Immature natural killer cell (primary cell): ENCODE measurements around the gene TANGO2. TPM values are rescaled to one million over a fixed set of nuclear protein-coding genes. Genes with fewer than 3 reads are reported as not detected.

ENCODE experiments used
- DNase-seq, 3 donors: peaks; one replicate each; pipeline ENCODE4 v3.0.0; 2022; ENCODE audit warnings: mixed read lengths in 1 of 3
- H3K27ac Mint-ChIP-seq, 6 donors: one replicate each; pipeline ENCODE4 v1.8.0; 2020; ENCODE audit warnings: mixed read lengths in 6 of 6, mild to moderate bottlenecking in 5 of 6, inconsistent platforms in 4 of 6, moderate library complexity in 3 of 6
- H3K27me3 Mint-ChIP-seq, 3 donors: one replicate each; pipeline ENCODE4 v1.8.0; 2020 to 2021; ENCODE audit warnings: low read depth in 3 of 3, mild to moderate bottlenecking in 3 of 3, mixed read lengths in 3 of 3, moderate library complexity in 3 of 3, inconsistent platforms in 1 of 3
- H3K36me3 Mint-ChIP-seq, 3 donors: one replicate each; pipeline ENCODE4 v1.8.0; 2020; ENCODE audit warnings: mixed read lengths in 3 of 3, inconsistent platforms in 2 of 3, mild to moderate bottlenecking in 2 of 3
- H3K4me1 Mint-ChIP-seq, 2 donors: one replicate each; pipeline ENCODE4 v1.8.0; 2020; ENCODE audit warnings: inconsistent platforms in 2 of 2, mild to moderate bottlenecking in 2 of 2, mixed read lengths in 2 of 2, moderate library complexity in 1 of 2
- H3K4me3 Mint-ChIP-seq, 5 donors: one replicate each; pipeline ENCODE4 v1.8.0; 2020; ENCODE audit warnings: mild to moderate bottlenecking in 5 of 5, mixed read lengths in 5 of 5, inconsistent platforms in 3 of 5, moderate library complexity in 3 of 5
- H3K9me3 Mint-ChIP-seq, 6 donors: one replicate each; pipeline ENCODE4 v1.8.0; 2020; ENCODE audit warnings: mild to moderate bottlenecking in 6 of 6, mixed read lengths in 6 of 6, inconsistent platforms in 4 of 6, moderate library complexity in 3 of 6
- polyA plus RNA-seq, 3 donors: library from polyadenylated mRNA; unstranded; fragments of 300-500 nt; fragmentation: Illumina TruSeq; gene quantifications; one replicate each; pipeline ENCODE4 v1.2.3, GENCODE V29; 2021

The TANGO2 gene
- polyA plus RNA-seq, 3 donors from 2014 or later: 43.3 to 68.6 (median 56.6) TPM

DNA sequence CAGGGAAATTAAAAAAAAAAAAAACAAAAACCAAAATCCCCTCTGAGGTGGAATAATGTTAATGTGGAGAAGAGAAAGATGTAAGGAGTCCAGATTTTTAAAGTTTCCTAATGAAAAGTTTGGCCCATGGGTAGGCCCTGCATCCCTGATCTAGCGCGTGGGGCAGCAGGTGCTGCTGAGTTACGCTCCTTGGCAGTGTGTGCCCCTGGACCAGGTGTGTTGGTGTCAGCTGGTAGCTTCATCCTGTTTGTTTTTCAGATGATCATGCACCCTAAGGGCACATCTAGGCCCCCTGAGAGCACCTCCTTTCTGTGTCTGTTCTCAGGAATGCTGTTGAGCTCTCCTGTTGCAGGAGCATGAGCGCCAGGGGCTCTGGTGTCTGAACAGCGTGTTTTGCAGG is 65.9 kb downstream of the TANGO2 start:
- Mint-ChIP-seq H3K4me3 (peak overlapping the region in 3 of 5 donors; percentile 29 to 53 (median 53)), H3K4me1 (peaks cover 55 to 86% of the 10 kb centered on the region in 2 donors), H3K9me3 (no peaks in the 10 kb centered on the region), H3K27me3 (peaks cover 2 to 12% (median 9%) of the 10 kb centered on the region in 3 donors), H3K27ac (peak overlapping the region in 3 of 6 donors; percentile 3 to 82 (median 80)), H3K36me3 (peaks cover 20 to 50% (median 34%) of the 10 kb centered on the region in 3 donors)
- DNase-seq: no peak

DNA sequence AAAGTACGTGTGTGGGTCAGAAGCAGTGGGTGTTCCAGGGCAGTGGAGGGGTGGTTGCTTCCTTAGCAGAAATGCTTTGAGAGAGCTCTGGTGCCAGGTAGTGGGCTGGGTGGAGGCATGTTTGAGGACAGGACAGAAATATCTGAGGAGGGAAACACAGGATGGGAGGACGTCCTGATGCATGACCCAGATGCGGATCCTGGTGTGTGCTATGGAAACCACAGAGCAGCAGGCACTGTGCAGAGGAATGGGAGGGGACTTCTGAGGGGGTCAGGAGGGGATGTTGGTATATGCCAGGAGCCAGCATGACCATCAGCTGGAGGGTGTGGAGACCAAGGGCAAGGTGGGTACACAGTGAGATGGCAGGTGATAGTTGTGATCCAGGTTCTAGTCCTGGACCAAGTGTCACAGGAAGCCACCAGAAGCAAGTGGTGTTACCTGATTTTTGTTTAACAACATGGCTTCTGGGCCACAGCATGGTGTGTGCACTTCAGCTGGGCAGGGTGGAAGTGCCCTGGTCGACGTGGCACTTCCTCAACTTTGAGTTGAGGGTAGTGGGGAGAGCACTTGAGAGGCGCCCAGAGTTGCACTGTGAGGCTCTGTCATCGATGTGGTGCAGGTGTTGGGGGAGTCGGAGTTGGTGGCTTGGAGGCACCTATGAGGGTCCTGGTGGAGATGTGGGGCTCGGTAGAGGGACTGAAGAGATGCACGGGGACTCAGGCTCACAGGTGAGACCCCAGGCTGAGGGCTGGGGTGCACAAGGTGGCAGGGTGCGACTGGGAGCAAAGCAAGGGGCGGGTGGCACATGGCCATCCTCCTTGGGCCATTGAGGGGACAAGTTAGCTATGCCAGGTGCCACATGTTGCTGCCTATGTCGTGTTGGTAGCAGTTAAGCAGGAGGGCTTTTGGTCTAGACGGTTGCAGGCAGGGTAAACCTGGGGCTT is 66.7 kb downstream of the TANGO2 start:
- peak in 2 of 3 donors; percentile 43 to 44 for DNase-seq
- H3K4me1 Mint-ChIP-seq: peaks cover 48 to 85% of the 10 kb centered on the region in 2 donors
- H3K27ac Mint-ChIP-seq: peak overlapping the region; percentile 26 to 82 (median 64)
- peaks cover 2 to 12% (median 9%) of the 10 kb centered on the region in 3 donors for H3K27me3 Mint-ChIP-seq
- H3K4me3 Mint-ChIP-seq: peak overlapping the region; percentile 22 to 53 (median 49)
- peaks cover 20 to 58% (median 34%) of the 10 kb centered on the region in 3 donors for H3K36me3 Mint-ChIP-seq
- no peaks in the 10 kb centered on the region for H3K9me3 Mint-ChIP-seq

DNA sequence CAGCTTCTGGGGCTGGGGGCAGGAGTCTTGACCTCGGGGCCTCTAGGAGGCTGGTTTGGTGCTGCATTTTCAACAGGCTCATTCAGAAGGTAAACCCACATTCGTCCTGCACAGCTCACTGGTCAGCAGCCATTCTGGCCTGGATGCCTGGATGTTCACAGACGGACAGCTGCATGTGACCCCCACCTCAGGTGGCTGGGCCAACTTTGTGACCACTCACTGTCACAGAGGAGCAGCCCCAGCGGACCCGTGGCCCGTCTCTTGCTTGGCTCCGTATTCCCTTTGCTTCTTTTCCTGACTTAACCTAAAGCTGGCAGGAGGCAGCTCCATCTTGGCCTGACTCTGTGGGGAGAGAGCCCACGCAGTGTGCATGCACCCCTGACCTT is 67.3 kb downstream of the TANGO2 start:
- peak overlapping the region in 1 of 5 donors; percentile 46 for H3K4me3 Mint-ChIP-seq
- peaks cover 41 to 78% of the 10 kb centered on the region in 2 donors for H3K4me1 Mint-ChIP-seq
- H3K27me3 Mint-ChIP-seq: peaks cover 2 to 12% (median 9%) of the 10 kb centered on the region in 3 donors
- DNase-seq: no peak
- H3K9me3 Mint-ChIP-seq: no peaks in the 10 kb centered on the region
- peaks cover 20 to 61% (median 34%) of the 10 kb centered on the region in 3 donors for H3K36me3 Mint-ChIP-seq
- H3K27ac Mint-ChIP-seq: peak overlapping the region in 2 of 6 donors; percentile 26 to 37

DNA sequence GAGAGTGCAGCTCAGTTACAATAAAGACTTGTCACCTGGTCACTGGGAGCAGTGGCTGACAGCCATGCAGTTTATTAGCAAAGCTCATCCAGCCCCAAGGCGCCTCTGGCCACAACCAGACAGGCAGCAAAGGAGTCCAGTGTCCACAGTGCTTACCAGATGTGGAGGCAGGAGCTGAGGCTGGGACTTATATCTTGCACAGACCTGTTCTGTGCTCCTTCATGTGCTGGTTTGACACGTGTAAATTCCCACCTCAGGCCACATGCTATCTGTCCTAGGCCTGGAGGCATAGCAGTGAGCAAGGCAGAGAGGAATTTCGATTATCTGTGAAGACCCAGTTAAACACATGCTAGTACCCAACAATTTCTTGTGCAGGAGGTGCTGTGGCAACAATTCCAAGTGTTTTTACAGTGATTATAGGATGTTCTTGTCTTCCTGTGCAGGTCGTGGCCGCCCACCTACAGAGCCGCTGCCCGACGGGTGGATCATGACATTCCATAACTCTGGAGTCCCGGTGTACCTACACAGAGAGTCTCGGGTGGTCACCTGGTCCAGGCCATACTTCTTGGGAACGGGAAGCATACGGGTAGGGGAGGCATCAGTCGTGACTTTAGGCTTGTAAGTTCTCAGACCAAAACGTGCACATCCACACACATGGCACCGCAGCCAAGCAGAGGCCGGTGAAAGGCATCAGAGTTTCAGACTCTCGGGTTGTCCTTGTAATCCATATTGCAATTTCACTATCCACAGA is 68.5 kb downstream of the TANGO2 start:
- H3K4me1 Mint-ChIP-seq: peaks cover 31 to 67% of the 10 kb centered on the region in 2 donors

DNA sequence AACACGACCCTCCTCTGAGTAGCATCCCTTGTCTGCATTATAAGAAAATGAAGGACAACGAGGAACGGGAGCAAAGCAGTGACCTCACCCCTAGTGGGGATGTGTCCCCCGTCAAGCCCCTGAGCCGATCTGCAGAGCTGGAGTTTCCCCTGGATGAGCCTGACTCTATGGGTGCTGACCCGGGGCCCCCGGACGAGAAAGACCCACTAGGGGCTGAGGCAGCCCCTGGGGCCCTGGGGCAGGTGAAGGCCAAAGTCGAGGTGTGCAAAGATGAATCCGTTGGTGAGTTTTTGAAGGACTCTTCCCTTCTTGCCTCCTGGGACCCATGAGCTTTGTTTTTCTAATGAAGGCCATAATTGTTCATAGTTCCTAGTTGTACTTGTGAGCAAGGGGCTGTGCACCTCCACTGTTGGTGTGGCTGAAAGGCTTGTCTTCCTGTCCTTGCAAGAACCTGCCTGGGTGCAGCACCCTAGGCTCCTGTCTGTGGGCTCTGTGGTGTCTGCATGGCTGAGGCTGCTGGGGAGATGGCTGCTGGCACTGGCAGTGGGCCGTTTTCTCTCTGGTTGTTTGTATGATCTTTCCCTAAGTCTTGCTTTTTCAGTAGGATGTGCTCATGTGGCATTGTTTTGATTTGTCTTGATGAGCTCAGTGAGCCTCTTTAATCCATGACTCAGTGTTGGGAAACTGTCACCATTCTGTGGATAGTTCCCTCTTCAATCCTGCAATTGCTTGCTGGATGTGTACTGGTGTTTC is 69.2 kb downstream of the TANGO2 start:
- Mint-ChIP-seq H3K27ac (peak overlapping the region in 4 of 6 donors; percentile 25 to 77 (median 54)), H3K4me3 (peak overlapping the region in 4 of 5 donors; percentile 30 to 73 (median 40)), H3K4me1 (peaks cover 30 to 61% of the 10 kb centered on the region in 2 donors), H3K27me3 (peaks cover 0 to 12% (median 9%) of the 10 kb centered on the region in 3 donors), H3K9me3 (no peaks in the 10 kb centered on the region), H3K36me3 (peaks cover 20 to 71% (median 34%) of the 10 kb centered on the region in 3 donors)
- no peak for DNase-seq

More for the DNA sequence above, 68.5 kb downstream of the TANGO2 start:
- Mint-ChIP-seq H3K36me3 (peaks cover 20 to 70% (median 34%) of the 10 kb centered on the region in 3 donors), H3K9me3 (no peaks in the 10 kb centered on the region), H3K27ac (peak overlapping the region in 2 of 6 donors; percentile 16 to 53), H3K27me3 (peaks cover 0 to 12% (median 9%) of the 10 kb centered on the region in 3 donors), H3K4me3 (no peak overlapping the region)
- DNase-seq: no peak

DNA sequence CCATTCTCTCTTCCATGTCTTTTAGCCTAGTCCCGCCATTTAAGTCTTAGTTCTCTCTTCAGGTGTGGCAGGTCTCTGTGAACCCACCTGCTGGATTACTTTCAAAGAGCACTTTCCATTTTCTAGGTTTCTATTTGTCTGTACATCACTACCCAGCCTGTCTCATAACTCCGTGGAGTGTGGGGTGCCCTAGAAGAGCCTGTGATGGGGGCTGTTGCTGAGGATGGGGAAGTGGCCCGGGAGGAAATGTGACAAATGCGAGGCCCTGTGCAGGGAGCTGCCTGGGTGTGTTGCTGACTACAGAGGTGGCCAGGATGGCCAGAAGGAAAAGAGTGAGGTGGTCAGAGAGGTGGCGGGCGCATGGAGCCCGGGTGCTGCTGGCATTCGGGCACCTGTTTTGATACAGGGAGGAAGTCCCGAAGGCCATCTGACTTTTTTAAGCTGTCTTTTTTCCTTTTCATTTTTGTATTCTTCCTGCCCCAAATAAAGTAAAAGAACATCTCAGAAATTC is 69.9 kb downstream of the TANGO2 start:
- Mint-ChIP-seq H3K36me3 (peaks cover 26 to 73% (median 40%) of the 10 kb centered on the region in 3 donors), H3K9me3 (no peaks in the 10 kb centered on the region), H3K27me3 (peaks cover 0 to 12% (median 7%) of the 10 kb centered on the region in 3 donors), H3K27ac (peak overlapping the region in 4 of 6 donors; percentile 66 to 78 (median 75)), H3K4me3 (peak overlapping the region in 3 of 5 donors; percentile 36 to 74 (median 44)), H3K4me1 (peaks cover 28 to 55% of the 10 kb centered on the region in 2 donors)
- no peak for DNase-seq

DNA sequence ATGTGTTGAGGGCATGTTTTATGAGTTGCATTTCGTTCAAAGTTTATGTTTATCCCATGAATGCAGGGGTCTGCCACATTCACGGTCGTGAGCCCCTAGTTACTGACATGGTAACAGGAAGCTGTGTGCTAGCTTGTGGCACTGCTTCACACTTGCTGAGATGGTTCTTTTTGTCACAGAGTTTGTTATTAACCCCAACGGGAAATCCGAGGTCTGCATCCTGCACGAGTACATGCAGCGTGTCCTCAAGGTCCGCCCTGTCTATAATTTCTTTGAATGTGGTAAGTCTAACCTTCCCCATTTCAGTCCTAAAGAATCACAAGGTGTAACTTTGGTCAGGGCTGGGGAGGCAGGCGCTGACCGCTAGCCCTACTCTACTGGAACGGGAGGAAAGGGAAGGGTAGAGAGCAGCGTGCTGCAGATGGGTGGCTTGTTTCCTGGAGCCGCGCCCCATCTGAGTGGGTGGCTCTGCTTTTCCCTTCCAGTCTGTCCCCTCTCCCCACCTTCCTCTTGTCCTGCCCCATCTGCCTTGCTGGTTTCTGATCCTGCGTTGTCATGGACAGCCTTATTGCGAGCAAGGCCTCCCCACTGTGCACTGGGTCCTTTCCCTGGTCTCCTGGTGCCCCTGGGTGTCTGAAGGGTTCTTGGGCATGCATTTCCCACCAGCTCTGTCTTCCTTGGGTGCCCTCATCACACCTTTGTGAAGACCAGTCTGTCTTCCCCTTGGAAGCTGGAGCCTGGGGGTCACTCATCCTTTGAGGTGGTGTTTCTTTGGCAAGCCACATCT is 71.0 kb downstream of the TANGO2 start:
- no peaks in the 10 kb centered on the region for H3K9me3 Mint-ChIP-seq
- H3K4me3 Mint-ChIP-seq: peak overlapping the region in 4 of 5 donors; percentile 4 to 74 (median 29)
- H3K27ac Mint-ChIP-seq: peak overlapping the region; percentile 22 to 78 (median 62)
- H3K27me3 Mint-ChIP-seq: peaks cover 0 to 6% (median 6%) of the 10 kb centered on the region in 3 donors
- DNase-seq: peak in 1 of 3 donors; percentile 30
- H3K36me3 Mint-ChIP-seq: peaks cover 30 to 77% (median 43%) of the 10 kb centered on the region in 3 donors
- peaks cover 24 to 44% of the 10 kb centered on the region in 2 donors for H3K4me1 Mint-ChIP-seq

DNA sequence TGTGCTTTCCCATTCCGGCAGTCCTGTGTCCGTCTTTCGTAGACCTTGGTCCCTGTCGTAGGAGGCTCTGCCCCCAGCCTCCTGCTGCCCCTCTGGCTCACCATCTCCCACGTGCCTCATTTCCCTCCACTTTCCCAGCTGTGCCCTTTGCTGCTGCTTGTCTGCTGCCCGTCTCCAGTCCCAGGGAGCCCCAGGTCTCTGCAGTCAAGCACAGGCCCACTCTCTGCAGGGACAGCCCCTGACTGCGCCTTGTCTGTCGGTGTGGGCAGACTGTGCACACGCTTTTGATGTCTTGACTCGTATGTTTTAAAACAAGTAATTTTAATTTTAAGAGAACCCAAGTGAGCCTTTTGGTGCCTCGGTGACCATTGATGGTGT is 71.6 kb downstream of the TANGO2 start:
- peak overlapping the region in 1 of 6 donors; percentile 73 for H3K27ac Mint-ChIP-seq
- H3K27me3 Mint-ChIP-seq: peaks cover 0 to 6% (median 6%) of the 10 kb centered on the region in 3 donors
- peak overlapping the region in 2 of 5 donors; percentile 33 to 40 for H3K4me3 Mint-ChIP-seq
- H3K4me1 Mint-ChIP-seq: peaks cover 18 to 38% of the 10 kb centered on the region in 2 donors
- H3K36me3 Mint-ChIP-seq: peaks cover 36 to 77% (median 43%) of the 10 kb centered on the region in 3 donors
- DNase-seq: no peak
- H3K9me3 Mint-ChIP-seq: no peaks in the 10 kb centered on the region

DNA sequence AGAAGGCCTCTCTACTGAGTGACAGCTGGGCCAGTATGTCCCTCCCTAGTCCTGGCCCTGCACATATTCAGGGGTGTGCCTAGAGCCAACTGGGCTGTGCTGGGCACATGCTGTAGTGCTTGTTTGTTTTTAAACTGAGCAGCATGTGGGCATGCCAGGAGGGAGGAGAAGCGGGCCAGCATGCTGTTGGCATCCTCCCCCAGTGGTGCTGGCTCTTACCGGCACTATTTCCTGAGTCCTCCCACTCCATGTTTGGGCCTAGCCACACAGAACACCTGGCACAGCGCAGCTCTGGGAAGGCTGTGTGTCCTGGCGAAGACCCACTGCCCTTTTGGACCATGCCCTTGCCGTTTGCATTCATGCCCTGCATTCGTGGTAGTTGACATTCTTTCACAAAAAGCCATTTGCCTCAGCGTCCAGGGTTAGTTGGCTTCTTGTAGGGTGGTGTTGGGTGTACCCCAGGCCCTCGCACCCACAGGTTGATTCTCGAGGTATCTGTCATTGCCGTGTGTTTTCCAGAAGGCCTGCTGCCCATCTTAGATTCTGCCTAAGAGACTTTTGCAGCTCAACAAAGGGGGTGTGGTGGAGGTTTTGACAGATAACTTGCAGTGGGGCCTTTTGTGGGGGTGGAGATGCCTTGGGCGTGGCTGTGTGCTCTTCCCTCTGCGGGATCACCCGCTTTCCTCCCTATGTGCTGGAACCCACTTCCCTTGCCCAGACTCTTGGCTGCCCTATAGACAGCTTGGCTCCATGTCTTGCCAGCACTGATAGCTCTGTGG is 72.7 kb downstream of the TANGO2 start:
- no peak overlapping the region for H3K4me3 Mint-ChIP-seq
- no peak for DNase-seq
- H3K27me3 Mint-ChIP-seq: peaks cover 0 to 6% (median 5%) of the 10 kb centered on the region in 3 donors
- no peaks in the 10 kb centered on the region for H3K9me3 Mint-ChIP-seq
- peaks cover 38 to 78% (median 44%) of the 10 kb centered on the region in 3 donors for H3K36me3 Mint-ChIP-seq
- peak overlapping the region in 1 of 6 donors; percentile 55 for H3K27ac Mint-ChIP-seq
- peaks cover 12 to 33% of the 10 kb centered on the region in 2 donors for H3K4me1 Mint-ChIP-seq

DNA sequence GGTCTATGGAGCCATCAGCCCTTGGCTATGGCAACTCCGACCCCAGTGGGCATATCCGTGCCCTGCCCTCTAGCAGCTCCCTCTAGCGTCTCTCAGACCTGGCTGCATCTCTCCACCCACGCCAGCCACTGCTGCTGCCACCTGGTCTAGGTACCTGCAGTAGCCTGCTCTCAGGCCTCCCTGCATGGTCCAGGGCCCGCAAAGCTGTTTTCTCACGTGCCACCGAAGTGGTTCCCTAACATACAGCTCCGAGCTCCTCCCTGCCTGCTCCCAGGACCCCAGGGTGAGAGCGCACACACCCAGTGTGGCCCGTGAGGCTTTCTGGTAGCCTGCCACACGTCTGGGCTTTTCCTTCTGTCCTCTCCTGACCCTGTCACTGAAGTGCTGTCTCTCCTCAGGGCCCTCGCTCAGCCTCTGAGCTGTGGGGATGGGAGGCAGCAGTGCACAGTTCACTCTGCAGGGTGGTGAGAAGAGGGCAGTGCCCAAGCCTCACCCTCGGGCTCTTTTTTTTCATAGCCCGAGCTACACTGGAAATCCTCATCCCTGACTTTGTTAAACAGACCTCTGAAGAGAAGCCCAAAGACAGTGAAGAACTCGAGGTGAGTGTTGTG is 73.4 kb downstream of the TANGO2 start:
- Mint-ChIP-seq H3K4me1 (peaks cover 18 to 34% of the 10 kb centered on the region in 2 donors), H3K4me3 (no peak overlapping the region), H3K9me3 (no peaks in the 10 kb centered on the region), H3K36me3 (peaks cover 38 to 75% (median 46%) of the 10 kb centered on the region in 3 donors), H3K27ac (no peak overlapping the region), H3K27me3 (peaks cover 0 to 6% (median 6%) of the 10 kb centered on the region in 3 donors)
- DNase-seq: no peak

DNA sequence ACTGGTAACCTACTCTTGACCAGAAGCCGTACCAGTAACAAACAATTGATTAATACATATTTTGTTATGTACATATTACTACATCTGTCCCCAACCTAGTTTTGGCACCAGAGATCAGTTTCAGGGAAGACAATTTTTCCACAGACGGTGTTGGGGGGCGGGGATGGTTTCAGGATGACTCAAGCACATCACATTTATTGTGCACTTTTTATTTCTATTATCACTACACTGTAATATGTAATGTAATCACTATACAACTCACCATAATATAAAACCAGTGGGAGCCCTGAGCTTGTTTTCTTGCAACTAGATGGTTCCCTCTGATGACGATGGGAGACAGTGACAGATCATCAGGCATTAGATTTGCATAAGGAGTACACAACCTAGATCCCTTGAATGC is 74.6 kb downstream of the TANGO2 start:
- Mint-ChIP-seq H3K4me3 (no peak overlapping the region), H3K9me3 (no peaks in the 10 kb centered on the region), H3K36me3 (peaks cover 34 to 66% (median 42%) of the 10 kb centered on the region in 3 donors), H3K27me3 (peaks cover 0 to 7% (median 3%) of the 10 kb centered on the region in 3 donors), H3K4me1 (peaks cover 29 to 42% of the 10 kb centered on the region in 2 donors), H3K27ac (no peak overlapping the region)
- no peak for DNase-seq
